Trophoblast cell (in vitro differentiated cells and primary cell): ENCODE data around the gene TMEM229B. TPM values are rescaled to one million over a fixed set of nuclear protein-coding genes. Genes with fewer than 3 reads are reported as not detected.

Source experiments
- DNase-seq, 2 donors: peaks; one replicate each; pipeline ENCODE4 v3.0.0-alpha.2; 2016
- H2AFZ ChIP-seq: 2 replicates; pipeline ENCODE4 v1.6.1; 2013; ENCODE audit warnings: low read length, moderate library complexity, mild to moderate bottlenecking; ENCODE audit not compliant: insufficient read depth, poor library complexity
- H2AK5ac ChIP-seq: 2 replicates; pipeline ENCODE4 v1.6.1; 2013; ENCODE audit warnings: mild to moderate bottlenecking, low read length
- H2BK120ac ChIP-seq: 2 replicates; pipeline ENCODE4 v1.6.1; 2013; ENCODE audit warnings: low read length, mild to moderate bottlenecking, moderate library complexity; ENCODE audit not compliant: insufficient read depth, poor library complexity
- H2BK12ac ChIP-seq: 2 replicates; pipeline ENCODE4 v1.6.1; 2013; ENCODE audit warnings: mild to moderate bottlenecking, low read length, moderate library complexity
- H2BK5ac ChIP-seq: 2 replicates; pipeline ENCODE4 v1.6.1; 2013; ENCODE audit warnings: low read length, low read depth, moderate library complexity, mild to moderate bottlenecking; ENCODE audit not compliant: poor library complexity
- H3K14ac ChIP-seq: 2 replicates; pipeline ENCODE4 v1.6.1; 2013; ENCODE audit warnings: mild to moderate bottlenecking, low read length
- H3K18ac ChIP-seq: 2 replicates; pipeline ENCODE4 v1.6.1; 2013; ENCODE audit warnings: mild to moderate bottlenecking, low read length
- H3K23ac ChIP-seq: 2 replicates; pipeline ENCODE4 v1.6.1; 2013; ENCODE audit warnings: low read length
- H3K27ac ChIP-seq: 2 replicates; pipeline ENCODE4 v1.5.1; 2013; ENCODE audit warnings: low read depth, mild to moderate bottlenecking, inconsistent platforms, low read length, moderate library complexity
- H3K27me3 ChIP-seq: 2 replicates; pipeline ENCODE4 v1.6.1; 2013; ENCODE audit warnings: inconsistent platforms, mild to moderate bottlenecking, low read length, moderate library complexity; ENCODE audit not compliant: insufficient read depth
- H3K36me3 ChIP-seq, 2 experiments: 1 replicate in 1 of 2; 2 replicates in 1 of 2; pipeline ENCODE4 v1.6.1; 2013; ENCODE audit warnings: low read length in 2 of 2, mild to moderate bottlenecking in 2 of 2, moderate library complexity in 1 of 2; ENCODE audit not compliant: insufficient read depth in 2 of 2, control insufficient read depth in 1 of 2
- H3K4ac ChIP-seq: 2 replicates; pipeline ENCODE4 v1.6.1; 2013; ENCODE audit warnings: low read depth, mild to moderate bottlenecking, low read length, moderate library complexity
- H3K4me1 ChIP-seq, 2 experiments: 1 replicate in 1 of 2; 2 replicates in 1 of 2; pipeline ENCODE4 v1.6.1; 2013; ENCODE audit warnings: low read length in 2 of 2, mild to moderate bottlenecking in 2 of 2, moderate library complexity in 1 of 2; ENCODE audit not compliant: insufficient read depth in 2 of 2, control insufficient read depth in 1 of 2
- H3K4me2 ChIP-seq: 2 replicates; pipeline ENCODE4 v1.6.1; 2013; ENCODE audit warnings: inconsistent platforms, mild to moderate bottlenecking, low read length, moderate library complexity
- H3K4me3 ChIP-seq: 2 replicates; pipeline ENCODE4 v1.5.1; 2013; ENCODE audit warnings: mild to moderate bottlenecking, low read depth, low read length, inconsistent platforms
- H3K79me1 ChIP-seq: one replicate; pipeline ENCODE4 v1.6.1; 2013; ENCODE audit warnings: low read length
- H3K79me2 ChIP-seq: 2 replicates; pipeline ENCODE4 v1.6.1; 2013; ENCODE audit warnings: low read length, mild to moderate bottlenecking; ENCODE audit not compliant: control insufficient read depth, insufficient read depth, poor library complexity
- H3K9ac ChIP-seq: 2 replicates; pipeline ENCODE4 v1.6.1; 2013; ENCODE audit warnings: mild to moderate bottlenecking, low read length
- H3K9me3 ChIP-seq: 2 replicates; pipeline ENCODE4 v1.6.1; 2013; ENCODE audit warnings: low read depth, mild to moderate bottlenecking, control low read depth, inconsistent platforms, low read length; ENCODE audit not compliant: insufficient read depth
- H4K12ac ChIP-seq: 2 replicates; pipeline ENCODE4 v1.6.1; 2013; ENCODE audit warnings: low read depth, mild to moderate bottlenecking, low read length, moderate library complexity
- H4K8ac ChIP-seq: 2 replicates; pipeline ENCODE4 v1.6.1; 2013; ENCODE audit warnings: low read depth, mild to moderate bottlenecking, low read length, moderate library complexity
- H4K91ac ChIP-seq: one replicate; pipeline ENCODE4 v1.6.1; 2013; ENCODE audit warnings: low read depth, mild to moderate bottlenecking, low read length, moderate library complexity
- WGBS: extraction: QIAGEN DNeasy Blood & Tissue Kit; methylation state at CpG from one replicate; pipeline ENCODE4 v1.1.7; 2013; ENCODE audit warnings: missing lambda C conversion rate; ENCODE audit not compliant: insufficient read length, insufficient coverage; ENCODE audit errors: extremely low coverage; 5-methylcytosine and 5-hydroxymethylcytosine counted together
- polyA plus RNA-seq: library from polyadenylated mRNA; stranded (reverse); fragments of 200-250 nt; gene quantifications from 2 replicates; pipeline ENCODE4 v1.2.3, GENCODE V29; 2013

The TMEM229B gene
- polyA plus RNA-seq, result 0.08 TPM in 2 replicates

DNA sequence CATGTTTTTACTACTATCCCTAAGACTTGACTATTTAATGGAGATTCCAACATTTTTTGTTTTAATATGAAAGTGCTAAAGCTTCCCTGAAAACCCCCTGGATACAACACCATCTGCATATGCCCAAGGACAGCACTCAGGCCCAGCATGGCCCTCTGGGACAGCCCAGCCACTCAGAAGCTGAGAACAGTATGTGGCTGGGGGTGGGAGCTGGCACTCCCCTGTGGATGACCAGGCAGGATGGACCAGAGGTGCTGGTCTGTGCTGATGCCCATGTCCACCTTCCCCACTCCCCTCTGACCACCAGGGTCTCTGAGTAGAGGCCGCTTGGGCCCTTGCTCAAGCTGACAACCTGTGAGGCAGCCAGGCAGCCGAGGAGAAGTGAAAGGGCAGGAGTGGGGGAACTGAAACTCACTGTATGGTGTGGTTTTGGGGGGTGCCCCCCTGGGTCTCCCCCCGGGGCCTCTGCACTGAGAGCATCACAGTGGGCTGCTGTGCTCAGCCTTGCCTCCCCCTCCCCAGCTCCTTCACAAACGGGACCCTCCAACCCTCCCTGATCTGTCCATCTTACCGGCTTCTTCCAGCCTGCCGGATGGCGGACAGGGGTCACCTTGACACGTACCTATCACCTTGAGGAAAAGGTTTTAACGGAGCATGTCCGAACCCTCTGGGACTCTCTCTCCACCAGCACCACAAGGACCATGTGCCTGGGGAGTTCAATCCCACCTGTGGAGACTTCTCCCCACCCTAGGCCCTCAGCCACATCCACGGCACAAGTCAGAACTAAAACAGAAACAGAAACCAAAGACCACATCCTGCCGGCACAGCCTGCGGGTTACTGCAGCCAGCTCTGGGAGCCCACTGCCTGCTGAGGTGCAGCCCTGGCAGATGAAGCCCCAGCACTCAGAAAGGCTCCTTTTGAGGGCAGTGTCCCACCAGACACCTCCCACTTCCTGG lies at the start of gene TMEM229B:
Gene TMEM229B, minus strand, starts transcription at position 785 of the 957 bp plus-strand sequence. CDS start 14,798 bp downstream, outside the sequence.
- no CpG with 5 or more reads among the region's 13 CpGs for WGBS
- H3K14ac ChIP-seq, result no peak within 1 kb of the TSS
- H2BK12ac ChIP-seq, result no peak within 1 kb of the TSS
- H3K18ac ChIP-seq, result no peak within 1 kb of the TSS
- no peak within 1 kb of the TSS for H3K9ac ChIP-seq
- H3K4me1 ChIP-seq, result peaks cover 7 to 14% of the 10 kb centered on the region in 2 experiments
- no peak within 1 kb of the TSS for H2BK120ac ChIP-seq
- H3K9me3 ChIP-seq, result peaks cover 8% of the 10 kb centered on the region
- H3K27me3 ChIP-seq, result no peaks in the 10 kb centered on the region
- H3K36me3 ChIP-seq, result no peaks in the 10 kb centered on the region
- no peak within 1 kb of the TSS for H3K23ac ChIP-seq
- H3K4me3 ChIP-seq, result no peak within 1 kb of the TSS
- no peak within 1 kb of the TSS for H4K91ac ChIP-seq
- H3K79me2 ChIP-seq, result no peaks in the 10 kb centered on the region
- peaks cover 4% of the 10 kb centered on the region for H3K79me1 ChIP-seq
- no peak within 1 kb of the TSS for H3K4me2 ChIP-seq
- no peak within 1 kb of the TSS for H4K8ac ChIP-seq
- DNase-seq, result no peak
- H2BK5ac ChIP-seq, result no peak within 1 kb of the TSS
- H3K27ac ChIP-seq, result no peak within 1 kb of the TSS
- H4K12ac ChIP-seq, result no peak within 1 kb of the TSS
- H3K4ac ChIP-seq, result no peak within 1 kb of the TSS
- no peak within 1 kb of the TSS for H2AFZ ChIP-seq
- no peak within 1 kb of the TSS for H2AK5ac ChIP-seq

DNA sequence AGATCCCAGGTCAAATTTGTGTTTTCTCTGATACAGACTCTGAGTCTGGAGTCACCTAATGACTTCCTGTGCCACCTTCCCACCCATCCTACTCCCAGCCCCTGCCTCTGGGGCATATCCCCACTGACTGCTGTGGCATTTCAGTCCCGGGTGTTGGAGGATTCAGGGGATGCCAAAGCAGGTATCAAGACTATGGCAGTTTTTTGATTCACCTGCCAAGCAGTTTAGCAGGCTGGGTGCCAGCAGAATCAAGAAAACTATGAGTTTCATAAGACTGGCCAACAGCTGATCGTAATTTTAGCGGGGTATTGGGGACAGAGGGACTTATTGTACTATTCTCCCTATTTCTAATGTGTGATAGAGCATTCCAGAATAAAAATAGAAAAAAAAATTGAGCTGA lies 49.2 kb upstream of the TMEM229B start:
- no CpG with 5 or more reads among the region's 3 CpGs for WGBS
- H4K91ac ChIP-seq, result no peak overlapping the region
- H3K9me3 ChIP-seq, result no peaks in the 10 kb centered on the region

DNA sequence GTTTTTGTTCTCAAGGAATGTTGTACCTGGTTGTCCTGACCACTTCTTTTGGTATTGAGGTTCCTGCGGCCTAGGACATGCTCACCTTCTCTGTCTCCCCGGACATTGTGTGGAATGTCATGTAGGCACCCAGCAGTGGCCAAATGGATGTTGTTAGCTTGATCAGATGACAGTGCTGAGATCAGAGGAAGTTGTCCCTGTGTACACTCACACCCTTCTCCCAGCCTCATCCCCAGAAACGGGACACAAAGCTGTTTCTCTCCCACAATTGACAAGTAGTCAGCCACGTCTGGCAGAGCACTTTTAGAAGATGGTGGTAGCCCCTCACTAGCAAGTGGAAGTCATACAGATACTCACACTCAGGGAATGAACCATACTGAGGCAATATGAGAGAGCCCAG lies 47.6 kb upstream of the TMEM229B start:
- DNase-seq, result no peak
- H3K18ac ChIP-seq, result no peak overlapping the region
- no peak overlapping the region for H2BK5ac ChIP-seq
- no peak overlapping the region for H3K14ac ChIP-seq
- peaks cover 0 to 3% of the 10 kb centered on the region in 2 experiments for H3K4me1 ChIP-seq
- no peak overlapping the region for H2BK120ac ChIP-seq
- no peak overlapping the region for H4K8ac ChIP-seq
- no peak overlapping the region for H4K12ac ChIP-seq
- peaks cover 9% of the 10 kb centered on the region for H3K79me1 ChIP-seq
- H3K27ac ChIP-seq, result no peak overlapping the region
- no peak overlapping the region for H3K4me2 ChIP-seq
- no peak overlapping the region for H3K4me3 ChIP-seq
- peaks cover 2% of the 10 kb centered on the region for H3K79me2 ChIP-seq
- no peaks in the 10 kb centered on the region for H3K9me3 ChIP-seq
- H4K91ac ChIP-seq, result no peak overlapping the region
- no peak overlapping the region for H3K4ac ChIP-seq
- no peak overlapping the region for H3K9ac ChIP-seq
- no peaks in the 10 kb centered on the region for H3K27me3 ChIP-seq
- H3K23ac ChIP-seq, result no peak overlapping the region
- WGBS, result no CpG with 5 or more reads among the region's 4 CpGs
- H3K36me3 ChIP-seq, result no peaks in the 10 kb centered on the region
- H2AFZ ChIP-seq, result no peak overlapping the region
- H2BK12ac ChIP-seq, result no peak overlapping the region
- no peak overlapping the region for H2AK5ac ChIP-seq

More for the DNA sequence above, 49.2 kb upstream of the TMEM229B start:
- Histone ChIP-seq H3K36me3 (no peaks in the 10 kb centered on the region), H3K27me3 (no peaks in the 10 kb centered on the region), H2BK5ac (no peak overlapping the region), H3K18ac (no peak overlapping the region), H3K79me1 (peaks cover 7% of the 10 kb centered on the region), H3K4me3 (no peak overlapping the region), H4K8ac (no peak overlapping the region), H3K14ac (no peak overlapping the region), H3K27ac (no peak overlapping the region), H2BK12ac (no peak overlapping the region), H3K4ac (no peak overlapping the region), H3K79me2 (peaks cover under 1% of the 10 kb centered on the region), H3K4me2 (no peak overlapping the region), H2BK120ac (no peak overlapping the region), H3K9ac (no peak overlapping the region), H2AFZ (no peak overlapping the region), H4K12ac (no peak overlapping the region), H3K23ac (no peak overlapping the region), H3K4me1 (peaks cover 0 to 10% of the 10 kb centered on the region in 2 experiments), H2AK5ac (no peak overlapping the region)
- no peak for DNase-seq

DNA sequence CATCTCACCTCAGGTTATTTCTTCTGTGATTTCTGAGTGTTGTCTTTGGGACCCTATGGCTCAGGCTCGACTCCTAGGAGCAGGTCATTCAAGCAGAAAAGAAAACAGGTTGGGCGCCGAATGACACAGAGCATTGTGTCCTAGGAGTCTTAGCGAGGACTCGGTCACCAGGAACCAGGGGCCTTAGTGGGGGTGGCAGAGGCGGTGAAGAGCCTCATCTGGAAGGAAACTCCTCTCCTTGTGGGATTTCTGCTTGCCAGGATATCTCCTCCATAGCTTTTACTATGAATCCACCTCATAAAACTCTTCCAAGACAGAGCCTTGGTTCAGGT lies 45.2 kb upstream of the TMEM229B start:
- H3K79me1 ChIP-seq, result peaks cover 9% of the 10 kb centered on the region
- H4K91ac ChIP-seq, result no peak overlapping the region
- peak overlapping the region; percentile 84 for H3K4me3 ChIP-seq
- no peak overlapping the region for H3K9ac ChIP-seq
- H3K4ac ChIP-seq, result no peak overlapping the region
- peak overlapping the region; percentile 89 for H3K4me2 ChIP-seq
- no peaks in the 10 kb centered on the region for H3K9me3 ChIP-seq
- no peak overlapping the region for H2AK5ac ChIP-seq
- no peak overlapping the region for H4K8ac ChIP-seq
- H3K36me3 ChIP-seq, result no peaks in the 10 kb centered on the region
- no peak overlapping the region for H4K12ac ChIP-seq
- H2AFZ ChIP-seq, result peak overlapping the region; percentile 95
- H3K14ac ChIP-seq, result no peak overlapping the region
- no peak overlapping the region for H3K23ac ChIP-seq
- no peak overlapping the region for H2BK12ac ChIP-seq
- H3K27me3 ChIP-seq, result no peaks in the 10 kb centered on the region
- H3K79me2 ChIP-seq, result peaks cover 2% of the 10 kb centered on the region
- no peak overlapping the region for H2BK120ac ChIP-seq
- H3K27ac ChIP-seq, result no peak overlapping the region
- no peak for DNase-seq
- H3K4me1 ChIP-seq, result peaks cover 0 to 3% of the 10 kb centered on the region in 2 experiments
- no peak overlapping the region for H2BK5ac ChIP-seq
- no peak overlapping the region for H3K18ac ChIP-seq
- WGBS, result no CpG with 5 or more reads among the region's 6 CpGs
